G401.6 (cell line): Measurements from ENCODE around the gene RAB25.
A peak's percentile ranks its signal among the peaks of the same experiment; 100 is the strongest.
"Not testable (repeated sequence)": the region's sequence is repeated elsewhere in the genome, so short reads cannot be mapped to it uniquely, and the experiment has no call there.

Source experiments
- FAIRE-seq: peaks from 2 replicates; lab custom pipeline; 2012; peaks lifted over from hg19 to GRCh38; lab: Jason Lieb, UNC

The RAB25 gene

GRCh38 chr1:156060937-156061636, at the start of gene RAB25:
Gene RAB25, plus strand, starts transcription at chr1:156061160. Its CDS starts 241 bp downstream, at chr1:156061401.
- FAIRE-seq, result no peak

- FAIRE-seq, result no peak
Measured at GRCh38 chr1:156012051-156012817, 48.7 kb upstream of the RAB25 start.

GRCh38 chr1:156014829-156015228, 46.1 kb upstream of the RAB25 start:
- no peak for FAIRE-seq

GRCh38 chr1:156019946-156020292, 41.0 kb upstream of the RAB25 start:
- no peak for FAIRE-seq

- FAIRE-seq, result peak; percentile 93
Measured at GRCh38 chr1:156020293-156021092, 40.5 kb upstream of the RAB25 start, which contains the start of gene SSR2. Gene SSR2, minus strand, starts transcription at chr1:156020951. Its CDS starts 784 bp downstream, at chr1:156020167.

DNA sequence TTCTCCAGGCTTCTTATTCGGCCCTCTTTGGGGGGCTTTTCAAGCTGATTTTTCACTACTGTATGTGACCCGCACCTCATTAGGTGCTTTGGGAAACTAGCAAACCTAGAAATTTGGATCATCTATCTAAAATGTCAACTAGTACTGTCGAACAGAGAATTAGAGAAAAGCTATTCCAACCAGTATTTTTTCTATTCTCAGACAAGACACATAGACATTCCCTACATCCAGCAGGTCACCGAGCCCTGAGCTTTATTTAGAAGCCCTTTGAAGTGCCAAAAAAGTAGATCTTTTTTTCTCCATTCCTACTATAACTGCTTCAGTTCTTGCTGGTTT, 39.9 kb upstream of the RAB25 start:
- no peak for FAIRE-seq

DNA sequence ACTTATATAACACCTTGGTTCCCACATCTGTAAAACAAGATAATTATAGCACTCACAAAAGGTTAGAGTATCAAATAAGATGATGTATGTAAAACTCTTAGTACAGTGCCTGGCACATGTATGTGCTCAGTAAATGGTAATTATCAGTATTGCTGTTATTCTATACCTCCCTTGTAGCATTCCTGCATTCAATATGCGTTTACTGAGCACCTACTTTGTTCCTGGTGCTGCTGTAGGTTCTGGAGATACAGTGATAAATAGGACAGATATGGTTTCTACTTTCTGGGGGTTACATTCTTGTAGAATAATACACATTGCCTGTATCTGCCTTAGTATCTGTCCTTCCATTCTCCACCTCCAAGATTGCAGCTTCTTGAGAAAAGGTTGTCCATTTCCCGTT, 39.0 kb upstream of the RAB25 start:
- FAIRE-seq, result no peak

GRCh38 chr1:156024801-156025200, 36.2 kb upstream of the RAB25 start:
- FAIRE-seq, result no peak

DNA sequence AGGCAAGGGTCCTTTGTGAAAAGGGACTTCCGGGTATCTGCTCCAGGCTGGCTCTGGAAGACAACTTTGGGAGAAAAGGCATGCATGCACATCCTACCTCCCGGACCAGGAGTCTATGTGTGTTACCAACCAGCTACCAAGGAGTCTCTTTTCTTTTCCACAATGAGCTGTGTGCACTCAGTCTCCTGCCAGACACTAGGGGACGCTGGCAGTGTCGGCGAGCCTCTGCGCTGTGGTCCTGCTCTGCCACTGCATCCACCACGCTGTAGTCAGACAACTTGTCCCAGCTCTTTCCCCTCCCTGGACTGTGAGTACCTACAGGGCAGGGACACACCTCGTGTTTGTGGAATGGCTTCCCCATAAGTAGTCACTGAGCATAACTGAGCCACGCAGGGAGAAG, 35.1 kb upstream of the RAB25 start:
- FAIRE-seq, result no peak

- no peak for FAIRE-seq
Measured at GRCh38 chr1:156026588-156026987, 34.4 kb upstream of the RAB25 start.

DNA sequence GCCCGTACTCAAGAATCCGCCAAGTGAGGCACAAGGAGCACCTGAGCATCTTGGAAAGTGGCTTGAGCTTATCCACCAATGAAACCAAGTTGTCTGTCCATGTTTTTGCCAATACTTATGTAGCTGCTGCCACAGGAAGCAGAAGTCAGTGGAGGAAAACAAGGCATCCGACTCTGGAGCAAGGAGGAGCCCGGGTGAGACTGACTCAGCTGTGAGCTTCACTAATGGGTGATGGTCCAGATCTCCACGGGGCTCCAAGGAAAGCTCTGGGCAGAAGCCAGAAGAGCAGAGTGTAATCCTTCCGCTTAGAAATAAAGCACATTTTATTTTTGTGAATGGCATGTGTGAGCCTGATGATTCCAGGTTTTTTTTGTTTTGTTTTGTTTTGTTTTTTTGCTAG, 27.9 kb upstream of the RAB25 start:
- no peak for FAIRE-seq

DNA sequence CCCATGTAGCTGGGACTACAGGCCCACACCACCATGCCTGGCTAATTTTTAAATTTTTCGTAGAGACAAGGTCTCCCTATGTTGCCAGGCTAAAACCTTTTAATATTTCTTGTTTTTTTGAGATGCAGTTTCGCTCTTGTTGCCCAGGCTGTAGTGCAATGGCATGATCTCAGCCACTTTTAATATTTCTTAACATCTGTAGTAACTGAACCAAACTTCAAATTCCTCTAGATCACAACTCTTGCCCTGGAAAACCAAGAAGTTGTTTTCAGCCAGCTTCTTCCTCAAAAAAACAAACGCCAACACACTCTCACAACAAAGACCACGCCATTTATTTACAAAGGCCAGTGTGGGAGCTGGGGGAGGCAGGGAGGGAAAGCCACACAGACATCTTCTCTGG, 26.0 kb upstream of the RAB25 start:
- not testable (repeated sequence) for FAIRE-seq

- FAIRE-seq, result no peak
Measured at GRCh38 chr1:156042828-156043227, 18.1 kb upstream of the RAB25 start.

GRCh38 chr1:156045076-156045475, 15.9 kb upstream of the RAB25 start:
- no peak for FAIRE-seq

- no peak for FAIRE-seq
Measured at GRCh38 chr1:156048663-156049258, 12.2 kb upstream of the RAB25 start.

DNA sequence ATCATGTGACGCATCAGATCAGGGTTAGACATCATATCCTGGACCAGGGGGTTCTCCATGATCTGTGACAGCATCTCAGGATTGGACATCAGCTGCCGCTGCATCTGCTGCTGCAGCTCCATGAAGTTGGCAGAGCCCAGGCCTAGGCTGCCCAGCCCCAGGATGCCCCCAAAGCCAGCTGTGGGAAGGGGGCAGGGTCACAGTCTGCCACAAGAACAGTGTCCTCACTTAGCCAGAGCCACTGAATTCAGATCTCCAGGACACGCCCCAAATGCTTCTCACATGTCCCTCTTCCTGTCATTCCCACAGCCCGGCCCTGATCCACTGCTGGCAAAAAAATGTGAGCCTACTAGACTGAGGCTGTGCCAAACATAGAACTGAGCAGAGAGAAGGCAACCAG, 10.6 kb upstream of the RAB25 start:
- no peak for FAIRE-seq

DNA sequence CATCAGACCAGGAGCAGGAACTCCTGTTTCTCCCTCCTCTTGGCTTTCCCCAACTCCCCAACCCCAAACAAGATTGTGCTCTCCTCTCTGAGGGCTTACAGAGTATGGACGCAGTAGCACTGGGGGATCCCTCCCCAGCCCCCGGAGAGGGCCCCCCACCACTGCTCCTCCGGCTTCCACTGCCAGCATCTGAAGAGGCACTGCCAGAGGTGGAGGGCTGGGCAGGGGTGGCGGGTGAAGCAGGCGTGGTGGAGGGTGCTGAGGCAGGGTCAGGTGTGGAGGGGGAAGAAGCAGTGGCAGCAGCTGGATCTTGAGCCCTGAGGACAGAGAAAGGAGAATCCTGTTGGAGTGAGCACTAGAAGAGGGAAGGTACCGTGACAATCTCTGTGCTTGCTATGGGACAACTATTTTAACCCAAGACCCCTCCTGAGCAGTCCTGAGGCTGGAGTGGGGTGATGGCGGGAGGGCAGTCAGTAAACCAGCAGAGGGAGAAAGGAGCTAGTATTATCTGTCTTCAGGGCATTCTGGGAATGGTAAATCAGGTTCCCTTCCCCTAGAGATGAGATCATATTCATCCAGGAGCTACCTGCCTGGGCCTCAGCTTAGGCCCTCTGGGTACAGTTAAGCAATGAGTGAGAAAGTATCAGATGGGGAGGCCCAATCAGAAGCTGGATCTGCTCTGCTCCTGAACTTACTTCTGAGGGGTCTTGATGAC, 9.8 kb upstream of the RAB25 start:
- FAIRE-seq, result no peak

DNA sequence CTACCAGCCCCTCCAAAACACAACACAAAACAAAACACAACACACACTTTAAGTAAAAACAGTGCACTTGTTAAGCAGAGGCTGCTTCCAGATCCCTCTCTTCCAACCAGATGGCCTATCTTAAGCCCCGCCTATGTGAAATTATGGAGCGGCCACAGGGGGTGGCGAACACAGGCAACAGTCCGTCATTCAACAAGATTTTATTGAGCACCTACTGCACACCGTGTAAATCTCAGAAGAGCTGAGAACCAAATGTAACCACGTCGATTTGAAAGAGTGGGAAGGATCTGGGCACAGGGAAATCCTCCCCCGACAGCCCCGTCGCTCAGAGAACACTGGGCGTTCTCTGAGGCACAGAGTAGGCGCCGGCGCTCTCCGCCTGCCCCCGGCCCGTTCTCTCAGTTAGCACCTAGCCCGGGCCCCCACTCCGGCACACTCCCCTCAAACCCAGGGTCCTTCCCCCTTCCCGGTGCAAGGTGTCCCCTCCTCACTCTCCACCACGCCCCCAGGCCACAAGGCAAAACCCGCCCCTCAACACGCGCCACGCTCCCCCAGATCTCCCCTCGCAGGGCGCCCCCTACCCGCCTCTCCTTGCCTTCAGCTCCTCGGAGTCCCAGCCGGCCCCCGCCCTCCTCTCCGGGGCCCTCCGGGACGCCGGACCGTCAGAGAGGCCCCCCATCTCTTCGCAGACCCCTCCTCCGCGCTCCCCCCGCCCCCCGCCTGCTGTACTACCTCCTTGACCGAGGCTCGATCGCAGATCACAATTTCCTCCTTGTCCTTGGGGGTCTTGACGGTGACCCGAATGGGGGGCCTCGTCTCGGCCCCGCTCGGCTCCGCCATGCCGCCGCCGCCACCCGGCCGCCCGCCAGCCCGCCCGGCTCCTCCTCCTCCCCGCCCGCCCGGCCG, 7.8 kb upstream of the RAB25 start:
- FAIRE-seq, result peak; percentile 8

DNA sequence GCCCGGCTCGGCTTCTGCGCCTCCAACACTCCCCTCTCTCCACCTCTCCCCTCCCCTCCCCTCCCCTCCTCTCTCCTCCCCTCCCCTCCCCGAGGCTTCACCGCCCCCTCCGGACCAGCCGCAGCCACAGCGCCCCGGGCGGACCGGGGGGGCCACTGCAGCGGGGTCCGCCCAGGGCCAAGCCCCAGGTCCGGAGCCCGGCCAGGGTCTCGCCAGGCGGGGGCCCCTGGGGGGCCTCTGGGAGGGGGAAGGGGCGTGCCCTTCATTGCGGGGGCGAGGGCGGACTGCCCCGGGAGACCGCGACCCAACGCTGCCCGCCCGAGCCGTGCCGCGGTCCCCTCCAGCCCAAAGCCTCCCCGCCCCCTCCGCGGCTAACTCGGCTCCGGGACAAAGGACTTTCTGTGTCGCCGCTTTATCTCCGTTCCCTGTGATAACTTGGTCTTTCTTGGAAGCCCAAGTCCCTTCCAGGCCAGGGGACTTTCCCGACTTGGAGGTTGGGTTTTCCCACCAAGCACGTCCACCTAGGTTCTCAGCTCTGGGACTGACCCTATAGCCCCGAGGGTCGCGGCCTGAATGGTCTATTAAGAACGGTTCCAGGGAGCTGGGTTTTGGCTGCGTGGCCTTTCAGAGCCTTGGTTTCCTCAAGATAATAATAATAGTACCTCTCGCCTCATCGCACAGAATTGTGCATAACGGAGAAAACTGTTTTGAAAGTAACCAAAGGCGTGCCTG, 7.0 kb upstream of the RAB25 start, which contains the start of gene UBQLN4:
Gene UBQLN4, minus strand, starts transcription at position 31 of the 732 bp plus-strand sequence. CDS start 97 bp downstream, outside the sequence.
- no peak for FAIRE-seq
